Neural progenitor cell (in vitro differentiated cells): ENCODE results near the gene FANCD2.

Source experiments
- CTCF ChIP-seq: fragments of 200-600 bp; sonication (generic); IDR thresholded peaks from 2 replicates; pipeline ENCODE4 v1.5.1; 2017; ENCODE audit warnings: antibody characterized with exemption, mild to moderate bottlenecking
- EZH2phosphoT487 ChIP-seq: fragments of 200-600 bp; sonication (generic); IDR thresholded peaks from 2 replicates; pipeline ENCODE4 v1.6.1; 2017; ENCODE audit warnings: antibody characterized with exemption

- TF ChIP-seq CTCF (no peak), EZH2phosphoT487 (no peak)
Observed at GRCh38 chr3:10121064-10121463, 94.8 kb downstream of the FANCD2 start.
